ENCODE data around the gene YJEFN3. TPM values are rescaled to one million over a fixed set of nuclear protein-coding genes. Genes with fewer than 3 reads are reported as not detected.
A peak's percentile ranks its signal among the peaks of the same experiment; 100 is the strongest.

Gene YJEFN3
- total and polyA plus RNA-seq, 10 of the 15 experiments (the other 5 are each of a cell fraction or from before 2014, with no cell fraction given) = 0.05 to 6.9 (median 3.5) TPM

DNA sequence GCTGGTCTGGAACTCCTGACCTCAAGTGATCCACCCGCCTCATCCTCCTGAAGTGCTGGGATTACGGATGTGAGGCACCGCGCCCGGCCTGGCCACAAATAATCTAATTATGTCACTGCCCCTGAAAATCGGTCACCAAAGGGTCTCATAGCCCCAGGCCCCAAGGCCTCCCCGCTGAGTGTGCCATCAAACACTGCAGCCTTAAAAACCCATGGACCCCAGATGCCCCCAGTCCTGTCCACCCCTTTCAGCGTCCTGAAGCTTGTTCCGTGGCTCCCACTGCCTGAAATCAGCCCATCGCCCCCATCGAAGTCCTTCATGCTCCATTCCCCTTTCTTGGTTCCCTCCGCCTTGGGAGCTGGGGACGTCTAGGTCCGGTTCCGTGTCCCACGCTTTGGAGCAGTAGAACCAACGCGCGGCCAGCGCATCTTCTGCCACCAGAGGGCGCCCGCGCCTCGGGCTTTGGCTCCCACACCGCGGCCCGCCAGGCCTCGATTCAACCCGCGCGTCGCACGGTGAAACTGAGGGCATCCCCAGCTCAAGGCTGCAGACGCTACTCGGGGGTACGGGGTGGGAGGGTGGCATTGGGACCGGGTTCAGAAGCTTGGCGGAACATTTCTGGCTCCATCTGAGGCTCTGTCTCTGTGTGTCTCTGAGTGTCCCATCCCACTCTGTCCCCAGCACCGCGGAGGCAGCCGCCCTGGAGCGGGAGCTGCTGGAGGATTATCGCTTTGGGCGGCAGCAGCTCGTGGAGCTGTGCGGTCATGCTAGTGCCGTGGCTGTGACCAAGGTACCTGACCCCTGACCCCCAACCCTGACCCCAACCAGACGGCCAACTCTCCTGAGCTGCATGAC is 3.5 kb downstream of the YJEFN3 start:
- no peaks in the 10 kb centered on the region for H3K4me1 ChIP-seq (ENCODE audit: control insufficient read depth, insufficient read depth, low read length)
- ChIA-PET CTCF (interaction anchor here (0.7 to 3.6 kb wide), 30 partner anchors 9 to 601 kb away, joined by 3 to 50 read pairs (median 4); partner anchors contain the start of genes GMIP, NDUFA13, PBX4 and ZNF93), RAD21 (ENCODE audit: unreplicated experiment) (interaction anchor here (0.6 to 3.5 kb wide), 13 partner anchors 15 to 244 kb away, joined by 3 to 22 read pairs (median 5); partner anchors contain the start of gene GMIP), POLR2A (interaction anchor here (0.6 to 0.7 kb wide), 4 partner anchors 17 to 137 kb away, joined by 3 to 7 read pairs (median 5); no protein-coding TSS in a partner anchor), SMC1A (ENCODE audit: uncharacterized antibody, unreplicated experiment) (interaction anchor here (0.6 to 2.3 kb wide), 14 partner anchors 16 to 427 kb away, joined by 3 to 21 read pairs (median 4); partner anchors contain the start of genes GMIP, NDUFA13 and TSSK6)
- no peaks in the 10 kb centered on the region for H3K27me3 ChIP-seq (replicated peaks in 1 of 2; ENCODE audit: control insufficient read depth in 2 of 2, insufficient read depth in 2 of 2, low read length in 1 of 2)
- no TSS peak for BruUV-seq (replicated peaks)
- intact Hi-C loops (cut with micrococcal nuclease; ENCODE audit: unreplicated experiment) (loop anchor here (1.0 kb wide), 2 partner anchors 111 to 427 kb away; partner anchors contain the start of gene GMIP), in situ Hi-C loops (cut with MboI) (loop anchor here (25.0 kb wide), 4 partner anchors 880 to 1505 kb away; partner anchors contain the start of genes ZNF66 and ZNF737)
- no peak overlapping the region for H3K4me2 ChIP-seq (ENCODE audit: control insufficient read depth, insufficient read depth)
- DNase-seq (ENCODE audit: low read depth, low spot score) (no peak), FAIRE-seq (peak; percentile 71), ATAC-seq (peak; percentile 93)
- H3K36me3 ChIP-seq (ENCODE audit: control insufficient read depth in 2 of 2, insufficient read depth in 2 of 2, low read length in 1 of 2) = peaks cover 3 to 16% of the 10 kb centered on the region in 2 experiments
- no peak overlapping the region for H3K9ac ChIP-seq (ENCODE audit: control insufficient read depth, insufficient read depth, low read length)
- no peaks in the 10 kb centered on the region for H3K79me2 ChIP-seq (ENCODE audit: control insufficient read depth, insufficient read depth, low read length)
- no peaks in the 10 kb centered on the region for H4K20me1 ChIP-seq (ENCODE audit: control insufficient read depth, insufficient read depth)
- no peak overlapping the region for H3K27ac ChIP-seq (ENCODE audit: control insufficient read depth, insufficient read depth)
- no peak overlapping the region for H3K4me3 ChIP-seq
- 28% methylated on average over 46 of the region's 48 CpGs for WGBS (ENCODE audit: insufficient coverage, insufficient replicate concordance, low lambda C conversion rate, missing lambda C conversion rate)
- H2AFZ ChIP-seq (ENCODE audit: control insufficient read depth, low read depth, low read length) = no peak overlapping the region; the same call in 1 of the 2 replicates
- H3K9me3 ChIP-seq (replicated peaks; ENCODE audit: control insufficient read depth, insufficient read depth, low read length) = no peaks in the 10 kb centered on the region
- TF ChIP-seq LARP7 (IDR thresholded peaks at IDR 0.05) (0 out of 2 replicates have a peak, but pooled peaks have one; percentile 27), RUNX3 (IDR thresholded peaks at IDR 0.05; ENCODE audit: low read length) (0 out of 2 replicates have a peak, but pooled peaks have one; percentile 22), CREB1 (IDR thresholded peaks at IDR 0.05; ENCODE audit: low read depth) (peak; percentile 8; the same call in 1 of the 2 replicates), ESRRA (IDR thresholded peaks at IDR 0.05; ENCODE audit: low read length) (no peak; the same call in 1 of the 2 replicates), SMAD5 (IDR thresholded peaks at IDR 0.05; ENCODE audit: low read depth) (no peak), SMC3 (IDR thresholded peaks at IDR 0.05; ENCODE audit: borderline replicate concordance, low read length) (peak; percentile 95), YY1 (IDR thresholded peaks at IDR 0.05; ENCODE audit: low read depth, low read length) (peak; percentile 80; the same call in 1 of the 2 replicates), NBN (IDR thresholded peaks at IDR 0.05) (peak; percentile 21; the same call in 1 of the 2 replicates), BHLHE40 (IDR thresholded peaks at IDR 0.05; ENCODE audit: borderline replicate concordance in 1 of 2, low read depth in 2 of 2, low read length in 1 of 2) (0 out of 4 replicates have a peak, but pooled peaks of 1 of the 2 experiments have one; percentile 21), RB1 (IDR thresholded peaks at IDR 0.05; ENCODE audit: borderline replicate concordance) (peak; percentile 29; the same call in 1 of the 2 replicates), IKZF1 (conservative IDR thresholded peaks at IDR 0.05) (peak; percentile 37; the same call in 1 of the 2 replicates), NFYA (IDR thresholded peaks at IDR 0.05; ENCODE audit: borderline replicate concordance, low read depth, low read length) (no peak)
- TF ChIP-seq, protein P1, sequence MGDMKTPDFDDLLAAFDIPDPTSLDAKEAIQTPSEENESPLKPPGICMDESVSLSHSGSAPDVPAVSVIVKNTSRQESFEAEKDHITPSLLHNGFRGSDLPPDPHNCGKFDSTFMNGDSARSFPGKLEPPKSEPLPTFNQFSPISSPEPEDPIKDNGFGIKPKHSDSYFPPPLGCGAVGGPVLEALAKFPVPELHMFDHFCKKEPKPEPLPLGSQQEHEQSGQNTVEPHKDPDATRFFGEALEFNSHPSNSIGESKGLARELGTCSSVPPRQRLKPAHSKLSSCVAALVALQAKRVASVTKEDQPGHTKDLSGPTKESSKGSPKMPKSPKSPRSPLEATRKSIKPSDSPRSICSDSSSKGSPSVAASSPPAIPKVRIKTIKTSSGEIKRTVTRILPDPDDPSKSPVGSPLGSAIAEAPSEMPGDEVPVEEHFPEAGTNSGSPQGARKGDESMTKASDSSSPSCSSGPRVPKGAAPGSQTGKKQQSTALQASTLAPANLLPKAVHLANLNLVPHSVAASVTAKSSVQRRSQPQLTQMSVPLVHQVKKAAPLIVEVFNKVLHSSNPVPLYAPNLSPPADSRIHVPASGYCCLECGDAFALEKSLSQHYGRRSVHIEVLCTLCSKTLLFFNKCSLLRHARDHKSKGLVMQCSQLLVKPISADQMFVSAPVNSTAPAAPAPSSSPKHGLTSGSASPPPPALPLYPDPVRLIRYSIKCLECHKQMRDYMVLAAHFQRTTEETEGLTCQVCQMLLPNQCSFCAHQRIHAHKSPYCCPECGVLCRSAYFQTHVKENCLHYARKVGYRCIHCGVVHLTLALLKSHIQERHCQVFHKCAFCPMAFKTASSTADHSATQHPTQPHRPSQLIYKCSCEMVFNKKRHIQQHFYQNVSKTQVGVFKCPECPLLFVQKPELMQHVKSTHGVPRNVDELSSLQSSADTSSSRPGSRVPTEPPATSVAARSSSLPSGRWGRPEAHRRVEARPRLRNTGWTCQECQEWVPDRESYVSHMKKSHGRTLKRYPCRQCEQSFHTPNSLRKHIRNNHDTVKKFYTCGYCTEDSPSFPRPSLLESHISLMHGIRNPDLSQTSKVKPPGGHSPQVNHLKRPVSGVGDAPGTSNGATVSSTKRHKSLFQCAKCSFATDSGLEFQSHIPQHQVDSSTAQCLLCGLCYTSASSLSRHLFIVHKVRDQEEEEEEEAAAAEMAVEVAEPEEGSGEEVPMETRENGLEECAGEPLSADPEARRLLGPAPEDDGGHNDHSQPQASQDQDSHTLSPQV (IDR thresholded peaks at IDR 0.05) = peak; percentile 62; the same call in 1 of the 2 replicates
- TF ChIP-seq, protein P2, sequence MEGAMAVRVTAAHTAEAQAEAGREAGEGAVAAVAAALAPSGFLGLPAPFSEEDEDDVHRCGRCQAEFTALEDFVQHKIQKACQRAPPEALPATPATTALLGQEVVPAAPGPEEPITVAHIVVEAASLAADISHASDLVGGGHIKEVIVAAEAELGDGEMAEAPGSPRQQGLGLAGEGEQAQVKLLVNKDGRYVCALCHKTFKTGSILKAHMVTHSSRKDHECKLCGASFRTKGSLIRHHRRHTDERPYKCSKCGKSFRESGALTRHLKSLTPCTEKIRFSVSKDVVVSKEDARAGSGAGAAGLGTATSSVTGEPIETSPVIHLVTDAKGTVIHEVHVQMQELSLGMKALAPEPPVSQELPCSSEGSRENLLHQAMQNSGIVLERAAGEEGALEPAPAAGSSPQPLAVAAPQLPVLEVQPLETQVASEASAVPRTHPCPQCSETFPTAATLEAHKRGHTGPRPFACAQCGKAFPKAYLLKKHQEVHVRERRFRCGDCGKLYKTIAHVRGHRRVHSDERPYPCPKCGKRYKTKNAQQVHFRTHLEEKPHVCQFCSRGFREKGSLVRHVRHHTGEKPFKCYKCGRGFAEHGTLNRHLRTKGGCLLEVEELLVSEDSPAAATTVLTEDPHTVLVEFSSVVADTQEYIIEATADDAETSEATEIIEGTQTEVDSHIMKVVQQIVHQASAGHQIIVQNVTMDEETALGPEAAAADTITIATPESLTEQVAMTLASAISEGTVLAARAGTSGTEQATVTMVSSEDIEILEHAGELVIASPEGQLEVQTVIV (IDR thresholded peaks at IDR 0.05; ENCODE audit: borderline replicate concordance, partially characterized antibody) = no peak

Measured in GM12878 (cell line).